Activated T-cell treated with anti-CD3 and anti-CD28 coated beads, Interleukin-2, amount 50 U/mL, for 4 hours (primary cell): Measurements from ENCODE around the gene OVOL2. TPM values are rescaled to one million over a fixed set of nuclear protein-coding genes. Genes with fewer than 3 reads are reported as not detected.
"Not testable (repeated sequence)": the region's sequence is repeated elsewhere in the genome, so short reads cannot be mapped to it uniquely, and the experiment has no call there.

Experiments
- ATAC-seq, 2 donors: fragments of 200-7000 bp; cut with Tn5 transposase; one replicate each; pipeline ENCODE4 v1.10.0; 2021
- DNase-seq: peaks from one replicate; pipeline ENCODE4 v3.0.0-alpha.2; 2020
- H3K27me3 Mint-ChIP-seq: one replicate; pipeline ENCODE4 v1.8.0; 2021; ENCODE audit warnings: low read depth, mixed read lengths
- H3K36me3 Mint-ChIP-seq: one replicate; pipeline ENCODE4 v1.8.0; 2022; ENCODE audit warnings: mixed read lengths; ENCODE audit not compliant: insufficient read depth
- H3K4me1 Mint-ChIP-seq: one replicate; pipeline ENCODE4 v1.8.0; 2021; ENCODE audit warnings: low read depth, mixed read lengths
- H3K4me3 Mint-ChIP-seq: one replicate; pipeline ENCODE4 v1.8.0; 2021; ENCODE audit warnings: mild to moderate bottlenecking, moderate library complexity, mixed read lengths
- H3K9me3 Mint-ChIP-seq: one replicate; pipeline ENCODE4 v1.8.0; 2021; ENCODE audit warnings: mixed read lengths
- total RNA-seq, 3 donors: library from RNA; stranded (reverse); gene quantifications; one replicate each; pipeline ENCODE4 v1.2.1, GENCODE V29; 2021

OVOL2 gene
- total RNA-seq, 3 donors from 2014 or later = not detected

DNA sequence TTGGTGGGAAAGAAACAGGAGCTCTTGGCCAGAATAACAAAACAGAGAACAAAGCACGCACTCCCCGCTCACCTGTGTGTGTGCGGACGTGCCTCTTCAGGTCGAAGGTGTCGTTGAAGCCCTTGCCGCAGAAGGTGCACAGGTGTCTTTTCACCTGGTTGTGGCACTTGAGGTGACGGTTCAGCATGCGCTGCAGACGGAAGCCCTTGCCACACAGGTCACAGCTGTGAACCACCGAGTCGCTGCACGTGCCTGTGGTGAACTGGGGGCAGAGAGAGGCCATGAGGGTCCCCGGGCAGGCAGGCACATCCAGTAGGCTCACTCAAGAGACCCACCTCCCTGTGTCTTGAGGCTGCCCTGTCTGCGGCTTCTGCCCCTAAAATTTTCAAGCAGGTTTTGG, 16.3 kb downstream of the OVOL2 start:
- no peak for DNase-seq
- no peak overlapping the region for H3K4me3 Mint-ChIP-seq
- H3K9me3 Mint-ChIP-seq = peaks cover 4% of the 10 kb centered on the region
- no peaks in the 10 kb centered on the region for H3K36me3 Mint-ChIP-seq
- ATAC-seq = no peak
- no peaks in the 10 kb centered on the region for H3K4me1 Mint-ChIP-seq
- H3K27me3 Mint-ChIP-seq = peaks cover 26% of the 10 kb centered on the region

DNA sequence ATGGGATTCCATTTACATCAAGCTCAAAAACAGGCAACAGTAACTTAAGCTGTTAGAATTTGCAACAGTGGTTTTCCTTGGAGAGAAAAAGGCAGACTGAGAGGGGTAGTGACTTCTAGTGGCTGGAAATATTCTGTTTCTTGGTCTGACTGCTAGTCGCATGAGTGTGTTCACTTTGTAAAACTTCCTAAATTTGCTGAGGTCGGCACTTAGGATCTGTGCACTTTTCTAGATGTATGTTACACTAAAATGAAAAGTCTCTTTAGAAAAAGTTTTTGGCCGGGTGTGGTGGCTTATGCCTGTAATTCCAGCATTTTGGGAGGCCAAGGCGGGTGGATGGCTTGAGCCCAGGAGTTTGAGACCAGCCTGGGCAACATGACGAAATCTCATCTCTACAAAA, 18.7 kb downstream of the OVOL2 start:
- Mint-ChIP-seq H3K27me3 (peaks cover 27% of the 10 kb centered on the region), H3K9me3 (peaks cover 4% of the 10 kb centered on the region), H3K4me1 (no peaks in the 10 kb centered on the region), H3K4me3 (no peak overlapping the region), H3K36me3 (no peaks in the 10 kb centered on the region)
- ATAC-seq = no peak
- DNase-seq = no peak

DNA sequence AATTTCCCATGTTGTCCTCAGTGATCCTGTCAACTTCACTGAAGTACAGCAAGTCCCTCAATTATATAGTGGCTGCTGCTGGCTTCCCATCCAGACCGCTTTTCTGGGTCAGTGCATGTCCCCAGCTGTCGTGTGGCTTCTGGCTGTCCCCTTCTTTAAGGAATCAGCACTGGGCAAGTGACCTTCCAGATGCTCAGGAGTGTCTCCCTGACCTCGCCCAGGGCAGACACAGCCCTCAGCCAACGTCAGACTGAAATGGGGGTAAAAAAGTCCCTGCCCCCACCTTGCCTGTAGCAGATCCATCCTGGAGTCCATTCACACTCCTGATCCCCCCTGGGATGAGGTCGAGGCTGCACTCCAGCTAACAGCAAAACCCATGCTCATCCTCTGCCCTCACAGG, 23.7 kb downstream of the OVOL2 start:
- H3K4me3 Mint-ChIP-seq = no peak overlapping the region
- DNase-seq (no peak), ATAC-seq (no peak)
- H3K36me3 Mint-ChIP-seq = no peaks in the 10 kb centered on the region
- no peaks in the 10 kb centered on the region for H3K4me1 Mint-ChIP-seq
- H3K27me3 Mint-ChIP-seq = peaks cover 17% of the 10 kb centered on the region
- no peaks in the 10 kb centered on the region for H3K9me3 Mint-ChIP-seq

DNA sequence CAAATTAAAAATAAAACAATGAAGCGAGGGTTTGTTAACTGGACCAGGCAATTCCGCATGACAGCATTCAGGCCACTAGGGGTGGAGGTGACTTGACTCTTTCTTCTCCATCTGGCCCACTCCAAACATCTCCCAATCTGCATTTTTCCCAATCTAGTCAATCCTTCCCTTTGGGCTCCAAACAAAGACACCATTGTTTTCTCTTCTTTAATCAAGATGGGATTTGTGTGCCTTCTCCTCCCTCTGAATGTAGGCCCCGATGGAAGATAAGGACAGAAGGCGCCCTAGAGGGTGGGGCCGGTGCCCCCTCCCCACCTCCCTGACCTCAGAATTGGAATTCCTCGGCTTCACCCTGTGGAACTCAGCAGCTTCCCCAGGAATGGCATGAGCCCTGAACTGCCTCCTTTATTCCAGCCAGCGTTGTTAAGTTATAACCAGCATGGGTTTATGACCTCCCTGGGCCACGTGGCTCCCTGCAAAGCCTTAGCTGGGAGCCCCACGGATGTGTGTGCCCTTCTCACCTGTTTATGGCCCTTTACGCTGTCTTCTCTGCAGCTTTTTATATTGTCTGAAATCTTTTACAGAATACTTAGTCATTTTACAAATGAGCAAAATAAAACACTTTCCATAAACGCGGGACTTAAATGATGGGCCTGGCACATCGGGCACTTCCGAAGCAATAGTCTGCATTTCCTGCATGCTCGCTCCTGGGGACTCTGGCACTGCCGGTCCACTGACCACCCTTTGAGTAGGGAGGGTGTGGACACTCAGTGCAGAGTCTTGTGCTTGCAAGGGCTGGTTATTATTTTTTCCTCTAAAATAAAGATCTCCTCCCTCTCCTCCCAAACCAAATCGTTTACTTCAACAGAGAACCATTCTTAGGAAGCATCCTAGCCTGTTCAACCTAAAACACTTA, 24.5 kb downstream of the OVOL2 start:
- peaks cover 14% of the 10 kb centered on the region for H3K27me3 Mint-ChIP-seq

DNA sequence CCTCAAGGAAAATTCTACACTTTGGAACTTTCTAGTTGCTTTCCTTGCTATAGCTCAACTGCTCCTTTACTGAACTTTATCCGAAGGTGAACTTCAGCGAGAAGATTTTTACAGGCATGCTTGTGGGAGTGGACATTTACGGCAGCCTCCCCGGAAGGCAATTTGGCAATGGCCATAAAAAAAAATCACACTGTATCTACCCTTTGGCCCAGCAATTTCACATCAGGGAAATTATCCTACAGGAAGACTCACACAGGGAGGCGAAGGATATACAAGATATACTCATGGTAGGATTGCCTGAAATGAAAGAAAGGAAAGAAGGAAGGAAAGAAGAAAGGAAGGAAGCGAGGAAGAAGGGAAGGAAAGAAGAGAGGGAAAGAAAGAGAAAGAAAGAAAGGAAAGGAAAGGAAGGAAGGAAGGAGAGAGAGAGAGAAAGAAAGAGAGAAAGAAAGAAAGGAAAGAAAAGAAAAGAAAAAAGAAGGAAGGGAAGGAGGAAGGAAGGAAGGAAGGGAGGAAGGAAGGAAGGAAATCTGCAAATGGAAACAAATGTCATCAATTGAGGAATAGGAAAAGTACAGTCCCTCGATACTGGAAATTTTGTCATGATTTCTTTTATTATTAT, 25.7 kb downstream of the OVOL2 start:
- Mint-ChIP-seq H3K27me3 (peaks cover 8% of the 10 kb centered on the region), H3K4me3 (no peak overlapping the region), H3K4me1 (no peaks in the 10 kb centered on the region), H3K36me3 (no peaks in the 10 kb centered on the region), H3K9me3 (no peaks in the 10 kb centered on the region)
- ATAC-seq = no peak
- DNase-seq = no peak

More for the DNA sequence above, 24.5 kb downstream of the OVOL2 start:
- Mint-ChIP-seq H3K9me3 (no peaks in the 10 kb centered on the region), H3K4me1 (no peaks in the 10 kb centered on the region), H3K36me3 (no peaks in the 10 kb centered on the region), H3K4me3 (no peak overlapping the region)
- no peak for DNase-seq
- no peak for ATAC-seq

DNA sequence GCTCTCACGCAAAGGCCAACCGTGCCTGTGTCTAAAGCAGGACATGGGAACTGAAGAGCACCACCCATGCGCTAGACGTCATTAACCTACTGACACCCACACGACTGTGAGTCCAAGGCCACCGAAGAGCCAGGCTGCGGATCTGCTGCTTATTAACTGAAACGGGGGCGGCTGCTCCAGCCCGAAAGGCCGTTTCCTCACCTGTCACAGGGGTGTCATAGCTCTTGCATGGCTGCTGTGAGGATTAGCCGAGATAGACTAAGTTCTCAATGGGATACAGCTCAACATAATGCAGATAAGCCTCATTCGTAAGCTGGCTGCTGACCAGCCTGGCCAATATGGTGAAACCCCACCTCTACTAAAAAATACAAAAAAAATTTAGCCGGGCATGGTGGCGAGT, 26.7 kb downstream of the OVOL2 start:
- Mint-ChIP-seq H3K4me3 (no peak overlapping the region), H3K9me3 (no peaks in the 10 kb centered on the region), H3K36me3 (no peaks in the 10 kb centered on the region), H3K27me3 (peaks cover 11% of the 10 kb centered on the region), H3K4me1 (no peaks in the 10 kb centered on the region)
- DNase-seq (no peak), ATAC-seq (no peak)

DNA sequence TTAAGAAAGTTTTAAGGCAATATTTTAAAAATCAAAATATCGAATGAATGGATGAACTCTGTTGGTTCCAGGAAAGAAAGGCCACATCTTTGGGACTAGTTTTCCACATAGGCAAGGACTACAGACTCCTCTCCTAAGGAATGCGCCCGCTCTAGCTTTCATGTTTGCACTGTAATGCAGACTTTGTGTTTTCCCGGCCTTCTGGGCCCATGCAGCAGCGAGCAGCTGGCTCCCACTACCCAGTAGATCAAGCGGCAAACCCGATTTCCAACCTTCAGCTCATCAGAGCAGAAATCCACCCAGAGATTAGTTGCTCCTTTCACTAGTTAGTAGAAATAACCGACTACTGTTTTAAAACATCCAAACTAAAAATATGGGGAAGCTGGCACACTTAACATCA, 27.7 kb downstream of the OVOL2 start:
- ATAC-seq = no peak
- no peaks in the 10 kb centered on the region for H3K4me1 Mint-ChIP-seq
- H3K36me3 Mint-ChIP-seq = no peaks in the 10 kb centered on the region
- H3K4me3 Mint-ChIP-seq = no peak overlapping the region
- peaks cover 12% of the 10 kb centered on the region for H3K27me3 Mint-ChIP-seq
- DNase-seq = no peak
- no peaks in the 10 kb centered on the region for H3K9me3 Mint-ChIP-seq

DNA sequence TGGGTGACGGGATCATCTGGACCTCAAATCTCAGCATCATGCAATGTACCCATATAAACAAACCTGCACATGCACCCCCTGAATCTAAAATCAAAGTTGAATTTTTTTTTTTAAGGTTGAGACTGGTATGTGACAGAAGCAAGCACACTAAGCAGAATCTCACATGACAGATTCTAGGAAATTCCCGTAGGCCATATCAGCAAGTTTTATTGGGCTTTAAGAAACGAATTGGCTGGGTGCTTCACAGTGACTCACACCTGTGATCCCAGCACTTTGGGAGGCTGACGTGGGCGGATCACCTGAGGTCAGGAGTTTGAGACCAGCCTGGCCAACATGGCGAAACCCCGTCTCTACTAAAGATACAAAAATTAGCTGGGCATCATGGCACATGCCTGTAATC, 30.7 kb downstream of the OVOL2 start:
- not testable (repeated sequence) for H3K36me3 Mint-ChIP-seq, DNase-seq

DNA sequence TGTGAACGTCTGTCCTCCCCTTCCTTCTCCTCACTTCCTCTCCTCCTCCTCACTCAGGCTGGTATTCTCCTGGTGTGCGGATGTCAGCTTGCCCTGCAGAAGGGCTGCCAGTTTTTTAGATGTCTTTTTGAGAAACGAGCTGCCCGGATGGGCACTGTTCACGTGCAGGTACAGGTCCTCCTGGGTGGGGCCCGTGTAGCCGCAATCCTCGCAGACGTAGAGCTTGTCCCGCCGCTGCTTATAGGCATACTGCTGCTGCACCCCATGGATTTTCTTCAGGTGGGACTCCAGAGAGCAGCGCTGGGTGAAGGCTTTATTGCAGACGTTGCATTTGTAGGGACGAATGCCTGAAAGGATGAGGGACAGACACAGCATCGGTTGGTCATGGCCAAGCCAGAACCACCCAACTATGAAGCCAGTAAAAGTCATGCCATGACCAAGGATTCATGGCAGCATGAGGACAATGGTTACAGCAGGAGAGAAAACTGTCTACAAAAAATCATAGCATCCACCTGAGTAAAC, 33.0 kb downstream of the OVOL2 start:
- Mint-ChIP-seq H3K4me3 (no peak overlapping the region), H3K9me3 (no peaks in the 10 kb centered on the region), H3K27me3 (peaks cover 6% of the 10 kb centered on the region), H3K4me1 (no peaks in the 10 kb centered on the region), H3K36me3 (no peaks in the 10 kb centered on the region)
- DNase-seq (no peak), ATAC-seq (no peak)

More for the DNA sequence above, 30.7 kb downstream of the OVOL2 start:
- ATAC-seq, H3K4me3 Mint-ChIP-seq, H3K9me3 Mint-ChIP-seq, H3K4me1 Mint-ChIP-seq, H3K27me3 Mint-ChIP-seq: not testable (repeated sequence)

DNA sequence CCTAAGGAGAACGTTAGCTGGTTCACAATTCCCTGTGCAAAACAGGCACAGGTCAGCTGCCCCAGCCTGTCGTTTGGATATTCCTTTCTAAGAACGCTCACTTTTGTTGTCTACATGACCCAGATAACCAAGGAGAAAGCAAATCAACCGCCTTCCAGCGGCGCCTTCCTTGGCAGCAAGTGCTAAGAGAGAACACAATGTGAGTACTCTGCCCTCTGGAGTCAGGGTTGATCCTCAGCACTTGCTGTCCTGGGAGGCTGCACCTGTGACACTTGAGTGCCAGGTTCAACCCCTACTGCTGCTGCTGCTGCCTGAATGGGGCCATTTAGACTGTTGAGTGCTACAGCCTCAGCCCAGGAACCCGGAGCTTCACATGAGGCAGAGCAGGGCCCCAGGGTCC, 36.8 kb downstream of the OVOL2 start:
- Mint-ChIP-seq H3K27me3 (peaks cover 6% of the 10 kb centered on the region), H3K4me3 (no peak overlapping the region), H3K4me1 (no peaks in the 10 kb centered on the region), H3K9me3 (no peaks in the 10 kb centered on the region), H3K36me3 (no peaks in the 10 kb centered on the region)
- ATAC-seq = no peak
- no peak for DNase-seq

DNA sequence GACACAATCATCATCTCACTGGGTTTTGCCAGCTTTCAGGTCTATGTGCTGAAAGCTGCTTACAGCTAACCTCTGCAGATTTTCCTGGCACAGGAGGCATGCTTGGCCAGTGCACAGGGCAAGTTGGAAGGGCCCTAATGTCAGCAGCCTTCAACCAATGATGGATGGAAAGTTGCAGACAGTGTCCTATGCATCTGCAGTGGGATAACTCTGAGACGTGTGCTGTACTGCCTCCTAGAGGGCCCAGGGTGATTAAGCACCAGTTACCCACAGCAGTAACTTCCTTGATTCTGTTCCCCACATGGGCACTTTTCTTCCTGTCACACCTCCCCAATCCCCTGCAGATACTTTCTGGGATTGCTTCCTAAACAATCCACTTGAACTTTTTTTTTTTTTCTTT, 38.6 kb downstream of the OVOL2 start:
- Mint-ChIP-seq H3K27me3 (peaks cover 4% of the 10 kb centered on the region), H3K9me3 (no peaks in the 10 kb centered on the region), H3K36me3 (no peaks in the 10 kb centered on the region), H3K4me1 (no peaks in the 10 kb centered on the region), H3K4me3 (no peak overlapping the region)
- ATAC-seq (peak; percentile 46 to 58), DNase-seq (no peak)

DNA sequence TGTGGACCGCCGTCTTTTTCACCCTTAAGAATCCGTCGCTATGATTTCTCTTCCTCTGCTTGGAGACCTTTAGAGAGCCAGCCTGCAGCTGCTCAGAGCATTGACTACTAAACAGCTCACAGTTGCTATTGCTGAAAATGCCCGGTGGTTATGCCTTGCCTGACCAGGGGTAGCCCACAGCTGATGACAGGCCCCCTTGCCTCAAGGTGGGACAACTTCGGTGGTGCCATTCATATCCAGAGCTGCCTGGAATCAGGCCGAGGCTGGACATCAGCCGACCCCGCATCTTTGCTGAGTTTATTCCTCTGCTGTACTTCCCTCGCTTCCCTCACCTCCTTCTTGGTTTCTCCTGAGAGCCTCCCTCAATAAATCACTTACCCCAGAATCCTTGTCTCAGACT, 39.6 kb downstream of the OVOL2 start:
- Mint-ChIP-seq H3K9me3 (no peaks in the 10 kb centered on the region), H3K27me3 (peaks cover 4% of the 10 kb centered on the region), H3K4me1 (no peaks in the 10 kb centered on the region), H3K36me3 (no peaks in the 10 kb centered on the region), H3K4me3 (no peak overlapping the region)
- no peak for DNase-seq
- no peak for ATAC-seq

DNA sequence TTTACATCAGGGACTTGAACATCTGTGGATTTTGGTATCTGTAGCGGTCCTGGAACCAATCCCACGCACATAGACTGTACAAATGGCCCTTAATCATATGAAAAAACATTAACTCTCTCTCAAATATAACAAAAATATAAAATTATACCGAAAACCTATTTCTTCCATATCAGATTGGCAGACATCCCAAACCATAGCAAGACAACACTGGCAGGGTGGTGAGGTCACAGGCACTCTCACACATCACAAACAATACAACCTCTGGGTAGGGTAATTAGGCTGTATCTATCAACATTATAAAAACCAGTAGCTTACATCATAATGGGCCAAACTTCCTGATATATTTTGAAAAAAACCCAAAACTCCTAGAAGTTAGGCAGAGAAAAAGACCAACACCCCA, 40.9 kb downstream of the OVOL2 start:
- no peak for ATAC-seq
- no peaks in the 10 kb centered on the region for H3K36me3 Mint-ChIP-seq
- H3K9me3 Mint-ChIP-seq = no peaks in the 10 kb centered on the region
- H3K27me3 Mint-ChIP-seq = peaks cover 4% of the 10 kb centered on the region
- H3K4me1 Mint-ChIP-seq = no peaks in the 10 kb centered on the region
- H3K4me3 Mint-ChIP-seq = no peak overlapping the region
- DNase-seq = no peak

DNA sequence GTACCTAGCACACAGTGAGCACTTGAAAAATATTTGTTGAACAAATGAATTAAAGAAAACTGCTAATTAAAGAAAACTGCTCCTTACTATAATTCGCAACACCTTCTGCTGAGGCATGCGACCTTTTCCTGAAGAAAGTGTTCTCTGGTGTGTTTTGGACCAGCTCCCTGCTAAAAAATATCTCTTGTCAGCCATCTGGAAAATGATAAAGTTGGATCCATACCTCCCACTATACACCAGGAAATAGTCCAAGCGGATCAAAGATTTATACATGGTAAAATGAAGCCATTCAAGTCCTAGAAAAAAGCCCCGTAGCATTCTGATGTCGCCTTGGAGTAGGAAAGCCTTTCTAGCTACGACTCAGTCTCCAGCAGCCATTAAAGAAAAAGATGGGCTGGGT, 43.3 kb downstream of the OVOL2 start:
- Mint-ChIP-seq H3K4me1 (no peaks in the 10 kb centered on the region), H3K9me3 (no peaks in the 10 kb centered on the region), H3K36me3 (no peaks in the 10 kb centered on the region), H3K27me3 (peaks cover 4% of the 10 kb centered on the region), H3K4me3 (no peak overlapping the region)
- ATAC-seq (no peak), DNase-seq (no peak)

DNA sequence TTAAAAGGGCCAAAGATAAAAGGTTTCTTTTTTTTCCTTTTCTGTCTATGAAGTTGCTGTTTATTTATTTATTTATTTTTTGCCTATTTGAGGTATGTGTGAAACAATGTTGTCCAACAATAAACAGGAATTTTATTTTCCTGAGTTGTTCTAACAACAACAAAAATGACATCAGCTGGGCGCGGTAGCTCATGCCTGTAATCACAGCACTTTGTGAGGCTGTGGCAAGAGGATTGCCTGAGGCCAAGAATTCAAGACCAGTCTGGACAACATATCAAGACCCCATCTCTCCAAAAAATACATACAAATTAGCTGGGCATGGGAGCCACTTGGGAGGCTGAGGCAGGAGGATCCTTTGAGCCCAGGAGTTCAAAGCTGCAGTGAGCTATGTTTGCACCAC, 44.8 kb downstream of the OVOL2 start:
- Mint-ChIP-seq H3K4me3 (no peak overlapping the region), H3K9me3 (no peaks in the 10 kb centered on the region), H3K4me1 (no peaks in the 10 kb centered on the region), H3K36me3 (no peaks in the 10 kb centered on the region), H3K27me3 (no peaks in the 10 kb centered on the region)
- DNase-seq = no peak
- no peak for ATAC-seq
